Neural progenitor cell (in vitro differentiated cells): ENCODE data around the gene CTSC. TPM values are rescaled to one million over a fixed set of nuclear protein-coding genes. Genes with fewer than 3 reads are reported as not detected.
A peak's percentile ranks its signal among the peaks of the same experiment; 100 is the strongest.

Source experiments
- DNase-seq: peaks from one replicate; pipeline ENCODE4 v3.0.0-alpha.2; 2016; ENCODE audit warnings: low spot score
- H2AFZ ChIP-seq: fragments of 200-600 bp; sonication (generic); replicated peaks from 2 replicates; pipeline ENCODE4 v1.6.1; 2016; ENCODE audit warnings: antibody characterized with exemption
- H3F3A ChIP-seq: fragments of 200-600 bp; sonication (generic); 2 replicates; pipeline ENCODE4 v1.6.1; 2016; ENCODE audit warnings: antibody characterized with exemption, low read depth
- H3K27ac ChIP-seq: fragments of 200-600 bp; sonication (generic); 2 replicates; pipeline ENCODE4 v1.5.1; 2016; ENCODE audit warnings: mild to moderate bottlenecking
- H3K27me3 ChIP-seq: fragments of 200-600 bp; sonication (generic); 2 replicates; pipeline ENCODE4 v1.6.1; 2016; ENCODE audit warnings: mild to moderate bottlenecking, moderate library complexity
- H3K36me3 ChIP-seq: fragments of 200-600 bp; sonication (generic); 2 replicates; pipeline ENCODE4 v1.5.1; 2016
- H3K4me1 ChIP-seq: fragments of 200-600 bp; sonication (generic); 2 replicates; pipeline ENCODE4 v1.6.1; 2016; ENCODE audit warnings: mixed run types
- H3K4me2 ChIP-seq: fragments of 200-600 bp; sonication (generic); 2 replicates; pipeline ENCODE4 v1.6.1; 2016
- H3K4me3 ChIP-seq: fragments of 200-600 bp; sonication (generic); 2 replicates; pipeline ENCODE4 v1.5.1; 2016
- H3K79me2 ChIP-seq: fragments of 200-600 bp; sonication (generic); 2 replicates; pipeline ENCODE4 v1.6.1; 2016; ENCODE audit warnings: low read depth
- H3K9ac ChIP-seq: fragments of 200-600 bp; sonication (generic); 2 replicates; pipeline ENCODE4 v1.6.1; 2016
- H3K9me3 ChIP-seq: fragments of 200-600 bp; sonication (generic); 2 replicates; pipeline ENCODE4 v1.5.1; 2016; ENCODE audit warnings: low read depth
- H4K20me1 ChIP-seq: fragments of 200-600 bp; sonication (generic); 2 replicates; pipeline ENCODE4 v1.6.1; 2016; ENCODE audit warnings: low read depth
- H3K27ac Mint-ChIP-seq: 3 replicates; pipeline ENCODE4 v1.8.0; 2021; ENCODE audit warnings: mixed read lengths
- H3K27me3 Mint-ChIP-seq: 2 replicates; pipeline ENCODE4 v1.8.0; 2022; ENCODE audit warnings: low read depth, mild to moderate bottlenecking, inconsistent platforms, moderate library complexity, mixed read lengths; ENCODE audit not compliant: insufficient read depth
- H3K36me3 Mint-ChIP-seq: 3 replicates; pipeline ENCODE4 v1.8.0; 2021; ENCODE audit warnings: mixed read lengths
- H3K4me1 Mint-ChIP-seq: 3 replicates; pipeline ENCODE4 v1.8.0; 2021; ENCODE audit warnings: mixed read lengths
- H3K4me3 Mint-ChIP-seq: 3 replicates; pipeline ENCODE4 v1.8.0; 2021; ENCODE audit warnings: mild to moderate bottlenecking, moderate library complexity, mixed read lengths
- H3K9me3 Mint-ChIP-seq: 3 replicates; pipeline ENCODE4 v1.8.0; 2020; ENCODE audit warnings: mixed read lengths
- CTCF ChIP-seq: fragments of 200-600 bp; sonication (generic); IDR thresholded peaks from 2 replicates; pipeline ENCODE4 v1.5.1; 2017; ENCODE audit warnings: antibody characterized with exemption, mild to moderate bottlenecking
- EZH2 ChIP-seq: fragments of 200-600 bp; sonication (generic); IDR thresholded peaks from 2 replicates; pipeline ENCODE4 v1.6.1; 2017; ENCODE audit warnings: antibody characterized with exemption, mild to moderate bottlenecking, moderate library complexity
- EZH2phosphoT487 ChIP-seq: fragments of 200-600 bp; sonication (generic); IDR thresholded peaks from 2 replicates; pipeline ENCODE4 v1.6.1; 2017; ENCODE audit warnings: antibody characterized with exemption
- total RNA-seq: library from RNA; depleted of rRNA; stranded (reverse); fragments of >200 nt; gene quantifications from 2 replicates; pipeline ENCODE4 v1.2.3, GENCODE V29; 2015; ENCODE audit warnings: low replicate concordance

Gene CTSC
- total RNA-seq, 1 donor from 2014 or later, result 96.4 TPM

DNA sequence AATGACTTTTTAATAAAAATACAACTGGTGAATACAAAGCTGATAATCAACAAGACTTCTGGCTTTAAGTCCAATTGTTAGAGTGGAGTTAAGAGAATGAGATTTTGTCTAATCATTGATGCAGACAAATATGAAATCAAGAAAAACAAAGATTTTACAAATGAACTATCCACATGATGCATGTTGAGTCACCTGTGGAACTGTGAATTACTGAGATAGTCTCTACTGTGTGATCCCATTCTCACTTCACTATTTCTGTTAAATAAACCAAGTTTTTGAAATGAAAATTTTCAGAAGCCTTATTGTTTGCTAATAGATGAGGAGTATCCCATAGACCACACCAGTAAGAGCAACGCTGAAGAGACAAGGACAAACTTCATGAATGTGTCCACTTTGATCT, 8.4 kb upstream of the CTSC start:
- no peak overlapping the region for H2AFZ ChIP-seq
- H3K79me2 ChIP-seq, result no peaks in the 10 kb centered on the region
- Mint-ChIP-seq H3K27ac (no peak overlapping the region), H3K36me3 (no peaks in the 10 kb centered on the region), H3K9me3 (no peaks in the 10 kb centered on the region), H3K4me3 (no peak overlapping the region), H3K27me3 (peaks cover 4% of the 10 kb centered on the region), H3K4me1 (peaks cover 8% of the 10 kb centered on the region)
- no peaks in the 10 kb centered on the region for H3F3A ChIP-seq
- H3K27ac ChIP-seq, result no peak overlapping the region
- TF ChIP-seq CTCF, result no peak
- no peak for TF ChIP-seq EZH2phosphoT487
- TF ChIP-seq EZH2, result no peak
- H3K4me3 ChIP-seq, result no peak overlapping the region
- no peak for DNase-seq
- no peaks in the 10 kb centered on the region for H3K36me3 ChIP-seq
- H3K9me3 ChIP-seq, result no peaks in the 10 kb centered on the region
- H3K4me2 ChIP-seq, result no peak overlapping the region
- no peaks in the 10 kb centered on the region for H3K27me3 ChIP-seq
- H3K4me1 ChIP-seq, result no peaks in the 10 kb centered on the region
- no peak overlapping the region for H3K9ac ChIP-seq
- no peaks in the 10 kb centered on the region for H4K20me1 ChIP-seq

GRCh38 chr11:88345408-88345807, 7.9 kb upstream of the CTSC start:
- peaks cover 8% of the 10 kb centered on the region for H3K4me1 Mint-ChIP-seq
- no peaks in the 10 kb centered on the region for H3K9me3 Mint-ChIP-seq
- Histone ChIP-seq H4K20me1 (no peaks in the 10 kb centered on the region), H3K27ac (no peak overlapping the region), H3K4me1 (no peaks in the 10 kb centered on the region), H2AFZ (no peak overlapping the region), H3K36me3 (no peaks in the 10 kb centered on the region), H3K9ac (no peak overlapping the region), H3K4me2 (no peak overlapping the region), H3K27me3 (no peaks in the 10 kb centered on the region), H3K4me3 (no peak overlapping the region), H3K9me3 (no peaks in the 10 kb centered on the region), H3F3A (no peaks in the 10 kb centered on the region), H3K79me2 (no peaks in the 10 kb centered on the region)
- no peaks in the 10 kb centered on the region for H3K36me3 Mint-ChIP-seq
- TF ChIP-seq EZH2phosphoT487 (no peak), EZH2 (no peak), CTCF (no peak)
- H3K27me3 Mint-ChIP-seq, result peaks cover 4% of the 10 kb centered on the region
- DNase-seq, result no peak
- no peak overlapping the region for H3K27ac Mint-ChIP-seq
- no peak overlapping the region for H3K4me3 Mint-ChIP-seq

GRCh38 chr11:88344869-88345268, 7.3 kb upstream of the CTSC start:
- Mint-ChIP-seq H3K36me3 (no peaks in the 10 kb centered on the region), H3K27me3 (peaks cover 4% of the 10 kb centered on the region), H3K4me1 (peaks cover 8% of the 10 kb centered on the region), H3K4me3 (no peak overlapping the region), H3K27ac (no peak overlapping the region), H3K9me3 (no peaks in the 10 kb centered on the region)
- Histone ChIP-seq H3K9me3 (no peaks in the 10 kb centered on the region), H3K79me2 (no peaks in the 10 kb centered on the region), H3K27me3 (no peaks in the 10 kb centered on the region), H3K9ac (no peak overlapping the region), H3K27ac (no peak overlapping the region), H3F3A (no peaks in the 10 kb centered on the region), H3K4me3 (no peak overlapping the region), H3K4me1 (no peaks in the 10 kb centered on the region), H3K4me2 (no peak overlapping the region), H2AFZ (no peak overlapping the region), H3K36me3 (no peaks in the 10 kb centered on the region), H4K20me1 (no peaks in the 10 kb centered on the region)
- DNase-seq, result no peak
- TF ChIP-seq EZH2, result no peak

DNA sequence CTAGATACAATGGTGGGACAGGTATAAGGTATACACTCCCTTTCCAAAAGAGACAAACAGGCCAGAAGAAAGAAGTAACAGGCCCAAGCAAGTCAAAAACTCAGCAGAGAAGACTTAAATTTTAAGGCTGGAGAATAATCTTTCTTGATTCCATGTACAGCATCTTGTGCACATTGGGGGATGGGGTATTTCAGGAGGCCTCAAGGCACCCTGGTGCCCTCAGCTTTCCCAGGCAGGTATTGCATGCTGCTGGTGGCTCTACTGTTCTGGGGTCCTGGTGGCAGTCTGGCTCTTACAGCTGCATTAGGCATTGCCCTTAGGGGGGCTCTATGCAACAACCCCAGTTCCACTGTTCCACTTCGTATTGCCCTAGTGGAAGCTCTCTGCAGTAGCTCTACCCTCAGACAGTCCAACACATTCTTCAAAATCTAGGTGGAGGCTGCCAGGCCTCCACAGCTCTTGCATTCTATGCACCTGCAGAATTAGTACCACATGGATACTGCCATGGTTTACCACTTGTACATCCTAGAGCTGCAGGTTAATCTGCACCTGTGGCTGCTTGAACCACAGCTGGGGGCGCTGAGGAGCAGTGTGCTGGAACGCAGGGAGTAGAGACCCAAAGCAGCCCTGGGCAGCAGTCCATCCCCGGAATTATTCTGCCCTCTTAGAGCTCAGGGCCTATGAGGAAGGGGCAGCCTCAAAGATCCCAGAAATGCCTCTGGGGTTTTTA, 4.2 kb upstream of the CTSC start:
- peak; percentile 57 for DNase-seq

More for the DNA sequence above, 4.2 kb upstream of the CTSC start:
- Mint-ChIP-seq H3K27ac (no peak overlapping the region), H3K36me3 (no peaks in the 10 kb centered on the region), H3K4me3 (no peak overlapping the region), H3K27me3 (peaks cover 2% of the 10 kb centered on the region), H3K4me1 (peaks cover 14% of the 10 kb centered on the region), H3K9me3 (no peaks in the 10 kb centered on the region)
- TF ChIP-seq EZH2phosphoT487, result no peak
- peak; percentile 56 for TF ChIP-seq CTCF
- TF ChIP-seq EZH2, result no peak
- H3K4me3 ChIP-seq, result no peak overlapping the region
- no peaks in the 10 kb centered on the region for H4K20me1 ChIP-seq
- no peak overlapping the region for H3K9ac ChIP-seq
- H3K27ac ChIP-seq, result no peak overlapping the region
- no peak overlapping the region for H3K4me2 ChIP-seq
- H3K27me3 ChIP-seq, result no peaks in the 10 kb centered on the region
- H2AFZ ChIP-seq, result no peak overlapping the region
- no peaks in the 10 kb centered on the region for H3K36me3 ChIP-seq
- peaks cover 16% of the 10 kb centered on the region for H3K79me2 ChIP-seq
- H3F3A ChIP-seq, result no peaks in the 10 kb centered on the region
- H3K9me3 ChIP-seq, result no peaks in the 10 kb centered on the region
- peaks cover 8% of the 10 kb centered on the region for H3K4me1 ChIP-seq
